Amniotic epithelial cell (primary cell): ENCODE measurements around the gene MCTP1.
"Not testable (repeated sequence)": the region's sequence is repeated elsewhere in the genome, so short reads cannot be mapped to it uniquely, and the experiment has no call there.

Experiments used
- DNase-seq: peaks from one replicate; pipeline ENCODE4 v3.0.0-alpha.2; 2010; ENCODE audit warnings: low read depth

MCTP1 gene

GRCh38 chr5:95027151-95027721, 257.7 kb downstream of the MCTP1 start:
- DNase-seq = no peak

- no peak for DNase-seq
Measured at GRCh38 chr5:95026718-95027117, 258.2 kb downstream of the MCTP1 start.

GRCh38 chr5:95022967-95023695, 261.8 kb downstream of the MCTP1 start:
- no peak for DNase-seq

GRCh38 chr5:95020345-95020744, 264.5 kb downstream of the MCTP1 start:
- DNase-seq = no peak

GRCh38 chr5:95018946-95019345, 265.9 kb downstream of the MCTP1 start:
- no peak for DNase-seq

- DNase-seq = no peak
Measured at GRCh38 chr5:95018511-95018910, 266.4 kb downstream of the MCTP1 start.

GRCh38 chr5:95009812-95010211, 275.1 kb downstream of the MCTP1 start:
- no peak for DNase-seq

- no peak for DNase-seq
Measured at GRCh38 chr5:95007921-95008597, 276.8 kb downstream of the MCTP1 start.

GRCh38 chr5:95005811-95006210, 279.1 kb downstream of the MCTP1 start:
- DNase-seq = no peak

- no peak for DNase-seq
Measured at GRCh38 chr5:94998670-94999069, 286.2 kb downstream of the MCTP1 start.

GRCh38 chr5:94994537-94994936, 290.4 kb downstream of the MCTP1 start:
- DNase-seq = not testable (repeated sequence)

GRCh38 chr5:94993491-94993890, 291.4 kb downstream of the MCTP1 start:
- no peak for DNase-seq

GRCh38 chr5:94992325-94992724, 292.6 kb downstream of the MCTP1 start:
- DNase-seq = no peak

- peak; percentile 79 for DNase-seq
Measured at GRCh38 chr5:94983861-94984535, 300.9 kb downstream of the MCTP1 start.

- no peak for DNase-seq
Measured at GRCh38 chr5:94977437-94977836, 307.5 kb downstream of the MCTP1 start.

GRCh38 chr5:94976853-94977252, 308.0 kb downstream of the MCTP1 start:
- DNase-seq = no peak

- DNase-seq = no peak
Measured at GRCh38 chr5:94972268-94972667, 312.6 kb downstream of the MCTP1 start.

- DNase-seq = peak; percentile 31
Measured at GRCh38 chr5:94969174-94969573, 315.7 kb downstream of the MCTP1 start.

GRCh38 chr5:94968507-94969095, 316.3 kb downstream of the MCTP1 start:
- DNase-seq = peak; percentile 61

- DNase-seq = no peak
Measured at GRCh38 chr5:94967525-94967924, 317.4 kb downstream of the MCTP1 start.

GRCh38 chr5:94959279-94959678, 325.6 kb downstream of the MCTP1 start:
- not testable (repeated sequence) for DNase-seq

- no peak for DNase-seq
Measured at GRCh38 chr5:94945656-94946055, 339.2 kb downstream of the MCTP1 start.
